Esophagus mucosa (tissue), 1 donor: ENCODE results near the gene SULT1C3. TPM values are rescaled to one million over a fixed set of nuclear protein-coding genes. Genes with fewer than 3 reads are reported as not detected.
A peak's percentile ranks its signal among the peaks of the same experiment; 100 is the strongest.

ENCODE experiments used
- ATAC-seq: fragments of 200-7000 bp; cut with Tn5 transposase; one replicate; pipeline ENCODE4 v1.9.1; 2020
- total RNA-seq: library from RNA; stranded (reverse); gene quantifications from one replicate; pipeline ENCODE4 v1.2.4, GENCODE V29; 2023
- donor health status: DM: yes; HTN: yes; CAD: no.

Gene SULT1C3
- total RNA-seq: 0.68 TPM

GRCh38 chr2:108239786-108240185 lies at the start of gene SULT1C3:
SULT1C3 (plus strand) TSS chr2:108239968; CDS start chr2:108247195, 7,227 bp downstream.
- ATAC-seq: no peak

DNA sequence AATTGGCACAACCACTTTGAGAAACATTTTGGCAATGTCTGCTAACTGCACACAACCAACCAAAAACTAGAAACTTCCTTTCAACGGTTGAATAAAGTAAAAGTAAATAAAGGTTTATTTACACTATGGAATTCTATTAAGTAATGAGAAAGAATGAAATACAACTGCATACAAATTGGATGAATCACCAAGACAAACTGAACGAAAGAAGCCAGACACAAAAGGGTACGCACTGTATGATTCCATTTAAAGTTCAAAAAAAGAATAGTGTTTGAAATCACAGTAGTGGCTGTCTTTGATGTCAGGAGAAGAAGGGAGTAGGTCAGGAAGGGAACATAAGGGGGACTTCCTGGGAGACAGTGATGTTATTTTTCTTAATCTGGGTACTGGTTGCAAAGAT lies 46.5 kb upstream of the SULT1C3 start:
- no peak for ATAC-seq

GRCh38 chr2:108194409-108195132 lies 45.2 kb upstream of the SULT1C3 start:
- no peak for ATAC-seq

DNA sequence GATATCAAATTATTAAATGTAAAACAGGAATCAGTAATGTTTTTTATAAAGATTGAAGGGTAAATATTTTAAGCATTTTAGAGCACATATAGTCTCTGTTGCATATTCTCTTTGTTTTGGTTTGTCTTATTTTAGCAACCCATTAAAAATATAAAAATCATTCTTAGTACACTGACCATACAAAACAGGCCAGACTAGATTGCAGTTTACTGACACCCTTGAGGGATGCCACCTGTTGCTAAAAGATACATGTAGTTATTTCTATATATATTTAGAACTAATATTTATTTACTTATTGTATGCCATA lies 44.7 kb upstream of the SULT1C3 start:
- no peak for ATAC-seq

DNA sequence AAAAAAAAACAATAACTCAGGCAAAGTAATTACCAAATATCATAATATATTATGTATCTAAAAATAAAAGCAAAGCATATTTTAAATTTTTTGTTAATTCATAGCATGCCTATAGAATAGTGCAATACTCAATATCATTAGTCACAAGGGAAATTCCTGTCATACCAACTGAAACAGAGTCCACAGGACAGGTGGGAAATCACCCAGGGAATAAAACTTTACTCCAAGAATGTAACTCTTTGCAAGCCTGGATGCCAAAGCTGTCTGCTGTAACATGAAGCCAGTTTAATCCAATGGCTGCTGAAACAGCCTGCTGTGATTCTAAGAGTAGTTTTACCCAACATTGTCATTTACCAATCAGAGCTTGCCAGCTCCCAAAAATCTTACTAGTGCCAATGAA lies 40.0 kb upstream of the SULT1C3 start:
- ATAC-seq: no peak

DNA sequence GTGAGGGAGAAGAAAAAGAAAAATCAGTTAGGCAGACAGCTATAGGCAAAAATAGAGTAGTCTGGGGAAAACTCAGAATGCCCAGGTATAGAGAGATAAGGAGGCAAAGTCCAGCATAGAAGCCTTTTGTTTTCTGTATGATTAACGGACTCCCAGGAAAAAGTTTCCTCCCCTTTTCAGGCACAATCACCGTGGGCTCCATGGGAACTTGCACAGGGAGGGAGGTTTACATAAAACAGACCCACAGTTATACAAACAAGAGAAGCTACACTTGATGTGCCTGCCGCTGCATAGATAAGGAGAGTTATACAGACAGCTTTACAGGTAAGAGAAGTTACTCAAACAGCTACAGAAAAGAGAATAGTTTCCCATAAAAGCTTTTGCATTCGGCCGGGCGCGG lies 39.2 kb upstream of the SULT1C3 start:
- ATAC-seq: no peak

GRCh38 chr2:108212671-108213070 lies 27.1 kb upstream of the SULT1C3 start:
- ATAC-seq: peak; percentile 63

GRCh38 chr2:108215794-108216211 lies 24.0 kb upstream of the SULT1C3 start:
- peak; percentile 93 for ATAC-seq

- ATAC-seq: no peak
These were observed 22.6 kb upstream of the SULT1C3 start for GRCh38 chr2:108217211-108217610.

DNA sequence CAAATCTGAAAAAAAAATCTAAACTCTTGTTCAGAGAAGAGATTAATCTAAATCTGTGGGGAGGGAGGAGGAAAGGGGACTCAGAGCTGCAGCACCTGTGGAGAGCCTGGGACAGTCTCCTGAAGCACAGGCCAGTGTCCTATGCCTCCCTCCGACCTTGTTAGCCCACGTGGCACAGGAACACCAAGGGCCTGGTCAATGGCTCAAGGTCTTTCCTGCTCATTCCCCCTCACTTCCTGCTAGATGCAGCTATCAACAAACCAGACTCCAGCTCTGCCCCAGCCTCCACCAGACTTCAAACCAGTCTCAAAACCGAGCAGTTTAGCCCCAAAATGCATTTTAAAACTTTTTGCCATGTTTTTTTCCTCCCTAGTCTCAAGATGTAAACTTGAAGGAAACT lies 20.1 kb upstream of the SULT1C3 start:
- no peak for ATAC-seq

GRCh38 chr2:108220191-108220590 lies 19.6 kb upstream of the SULT1C3 start:
- ATAC-seq: no peak

GRCh38 chr2:108220942-108221541 lies 18.7 kb upstream of the SULT1C3 start:
- ATAC-seq: no peak

GRCh38 chr2:108222261-108222660 lies 17.5 kb upstream of the SULT1C3 start:
- no peak for ATAC-seq

- ATAC-seq: no peak
These were observed 16.2 kb upstream of the SULT1C3 start for GRCh38 chr2:108223573-108223972.

DNA sequence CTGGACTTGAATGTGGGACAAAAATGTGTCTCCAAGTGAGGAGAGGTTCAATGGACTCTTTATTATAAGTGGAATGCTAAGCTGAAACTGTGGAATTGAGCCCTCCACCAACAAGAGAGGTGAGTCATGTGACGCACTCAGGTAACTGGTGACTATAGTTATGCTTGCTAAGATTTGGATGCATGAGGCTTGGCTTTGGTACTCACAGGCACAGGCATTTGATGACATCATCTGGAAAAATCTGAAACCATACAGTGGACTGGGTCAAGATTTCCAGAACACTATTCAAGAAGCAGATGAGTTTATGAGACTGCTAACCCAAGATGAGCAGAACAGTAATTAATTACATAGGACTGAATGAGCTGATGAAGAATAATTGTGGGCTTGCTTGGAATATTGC lies 15.7 kb upstream of the SULT1C3 start:
- ATAC-seq: no peak

- ATAC-seq: no peak
These were observed 13.2 kb upstream of the SULT1C3 start for GRCh38 chr2:108226564-108226963.

DNA sequence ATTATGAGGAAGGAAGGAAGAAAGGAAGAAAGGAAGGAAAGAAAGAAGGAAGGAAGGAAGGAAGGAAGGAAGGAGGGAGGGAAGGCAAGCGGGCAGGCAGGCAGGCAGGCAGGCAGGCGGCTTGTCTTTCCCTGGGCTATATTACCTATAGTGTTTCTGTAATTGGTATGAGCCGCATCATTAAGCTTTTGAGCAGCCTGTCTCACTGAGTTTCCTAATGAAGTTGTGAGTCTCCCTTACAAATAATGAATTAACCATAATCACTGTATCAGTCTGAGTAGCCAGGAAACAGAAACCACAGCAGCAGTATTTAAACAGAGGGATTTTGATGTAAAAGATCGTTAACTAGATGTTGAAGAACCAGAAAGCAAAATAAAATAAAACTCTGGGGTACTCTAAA lies 11.8 kb upstream of the SULT1C3 start:
- no peak for ATAC-seq

GRCh38 chr2:108228537-108228936 lies 11.2 kb upstream of the SULT1C3 start:
- no peak for ATAC-seq

GRCh38 chr2:108229875-108230274 lies 9.9 kb upstream of the SULT1C3 start:
- ATAC-seq: no peak

DNA sequence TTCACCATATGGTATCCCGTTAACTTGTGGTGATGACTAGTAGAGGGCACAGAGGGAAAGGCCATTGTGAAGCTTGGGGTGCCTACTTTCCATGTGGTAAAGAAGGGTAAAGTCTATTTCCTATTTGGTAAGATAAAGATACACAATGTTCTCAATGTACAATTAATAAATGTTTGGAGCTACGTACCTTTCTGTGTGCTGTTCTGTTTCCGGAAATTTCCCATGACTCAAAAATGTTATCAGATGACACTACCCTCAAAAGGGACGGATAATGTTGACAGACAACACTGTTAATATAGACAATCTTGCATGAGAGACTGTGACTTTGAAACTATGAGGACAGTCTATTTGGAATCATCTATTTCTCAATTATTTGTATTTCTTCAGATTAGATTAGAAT lies 4.2 kb upstream of the SULT1C3 start:
- ATAC-seq: no peak

DNA sequence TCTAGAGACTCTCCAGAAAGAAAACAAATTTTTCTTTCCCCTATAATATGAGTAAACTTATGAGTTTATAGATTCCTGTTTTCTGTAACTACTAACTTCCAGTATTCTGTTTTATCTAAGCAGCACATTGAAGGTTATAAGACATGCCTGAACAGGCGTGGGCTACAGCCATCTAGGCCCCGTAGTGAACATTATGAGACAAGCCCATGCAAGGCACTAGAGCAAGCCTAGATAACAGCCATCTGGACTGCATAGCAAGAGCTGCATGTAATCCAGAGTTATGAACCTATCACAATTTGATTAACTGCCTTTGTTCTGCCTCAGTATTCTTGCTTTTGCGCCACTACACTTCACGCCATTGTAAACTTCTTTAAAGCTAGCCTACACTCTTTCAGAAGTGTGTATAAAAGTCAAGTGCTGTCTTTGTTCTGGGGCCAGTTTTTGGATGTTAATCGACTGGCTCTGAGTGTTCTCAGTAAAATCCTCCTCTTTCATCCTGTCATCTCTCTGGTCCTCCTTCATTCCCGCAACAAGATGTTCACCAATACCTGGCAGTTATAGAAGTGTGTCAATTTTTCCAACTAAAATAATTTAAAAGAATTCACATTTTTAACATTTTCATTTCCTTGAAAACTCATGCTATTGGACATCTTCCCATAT lies 3.0 kb upstream of the SULT1C3 start:
- peak; percentile 85 for ATAC-seq

DNA sequence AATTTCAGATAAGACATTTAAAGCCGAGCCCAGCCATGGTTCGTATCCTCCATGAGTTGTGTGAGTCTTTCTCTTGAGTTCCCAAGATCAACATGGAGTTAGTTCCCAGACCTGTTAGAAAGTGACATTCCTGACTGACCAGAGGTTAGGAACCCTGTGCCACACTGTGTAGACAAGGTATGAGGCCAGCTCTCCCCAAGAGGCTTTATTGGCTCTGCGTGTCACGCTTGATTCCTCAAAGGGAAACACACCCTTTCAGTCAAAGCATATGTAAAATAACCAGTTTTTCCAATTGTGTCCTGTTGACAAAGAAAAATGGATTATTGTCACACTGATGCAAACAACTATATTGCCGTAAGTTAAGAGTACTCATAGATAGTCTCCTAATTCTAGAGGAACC lies 1.2 kb downstream of the SULT1C3 start:
- ATAC-seq: peak; percentile 89

- peak; percentile 89 for ATAC-seq
These were observed 3.8 kb downstream of the SULT1C3 start for GRCh38 chr2:108243566-108243965.
